ENCODE results near the gene POLR1D.

Gene POLR1D

GRCh38 chr13:27621366-27622101, at the start of gene POLR1D:
TSS of gene POLR1D (plus strand) at chr13:27621892. CDS start at chr13:27621984, 92 bp downstream.
- DNase-seq (ENCODE audit: low spot score) = peak; percentile 82

GRCh38 chr13:27572234-27572901, 49.3 kb upstream of the POLR1D start:
- no peak for DNase-seq (ENCODE audit: low spot score)

GRCh38 chr13:27573265-27573664, 48.4 kb upstream of the POLR1D start:
- DNase-seq (ENCODE audit: low spot score) = no peak

DNA sequence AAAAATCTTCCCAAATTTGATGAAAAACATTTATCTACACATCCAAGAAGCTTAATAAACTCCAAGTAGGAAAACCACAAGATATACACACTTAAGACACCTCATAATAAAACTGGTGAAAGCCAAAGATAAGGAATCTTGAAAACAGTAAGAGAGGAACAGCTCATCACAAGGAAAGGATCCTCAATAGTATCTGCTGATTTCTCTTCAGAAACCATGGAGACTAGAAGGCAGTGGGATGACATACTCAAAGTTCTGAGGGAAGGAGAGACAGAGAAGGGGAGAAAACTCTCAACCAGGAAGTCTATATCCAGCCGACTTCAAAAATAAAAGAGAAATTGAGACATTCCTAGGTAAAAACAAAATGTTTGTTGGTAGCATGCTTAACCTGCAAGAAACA, 47.0 kb upstream of the POLR1D start:
- no peak for DNase-seq (ENCODE audit: low spot score)

- no peak for DNase-seq (ENCODE audit: low spot score)
Measured at GRCh38 chr13:27578121-27579030, 43.3 kb upstream of the POLR1D start.

- no peak for DNase-seq (ENCODE audit: low spot score)
Measured at GRCh38 chr13:27583645-27584044, 38.0 kb upstream of the POLR1D start.

- no peak for DNase-seq (ENCODE audit: low spot score)
Measured at GRCh38 chr13:27587095-27587746, 34.5 kb upstream of the POLR1D start.

- DNase-seq (ENCODE audit: low spot score) = no peak
Measured at GRCh38 chr13:27588405-27588804, 33.3 kb upstream of the POLR1D start.

DNA sequence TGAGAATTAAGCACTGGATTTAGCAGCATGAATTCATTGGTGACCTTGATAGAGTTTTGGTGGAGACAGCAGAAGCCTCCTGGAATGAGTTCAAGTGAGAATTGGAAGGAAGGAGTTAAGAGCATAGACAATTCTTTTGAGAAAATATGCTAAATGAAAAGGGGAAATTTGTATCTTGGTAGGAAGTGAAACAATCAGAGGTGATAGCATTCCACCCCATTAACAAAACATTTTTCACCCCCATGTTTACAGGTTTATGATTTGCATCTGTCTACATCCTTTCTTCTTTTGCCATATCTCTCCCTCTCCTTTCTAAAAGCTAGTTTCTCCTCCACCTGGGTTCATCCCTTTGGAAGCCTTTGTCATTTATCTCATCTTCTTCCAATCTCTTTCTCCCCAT, 28.8 kb upstream of the POLR1D start:
- no peak for DNase-seq (ENCODE audit: low spot score)

- no peak for DNase-seq (ENCODE audit: low spot score)
Measured at GRCh38 chr13:27593267-27593666, 28.4 kb upstream of the POLR1D start.

- no peak for DNase-seq (ENCODE audit: low spot score)
Measured at GRCh38 chr13:27595055-27595811, 26.5 kb upstream of the POLR1D start.

- DNase-seq (ENCODE audit: low spot score) = no peak
Measured at GRCh38 chr13:27599096-27599495, 22.6 kb upstream of the POLR1D start.

- no peak for DNase-seq (ENCODE audit: low spot score)
Measured at GRCh38 chr13:27599845-27600553, 21.7 kb upstream of the POLR1D start.

DNA sequence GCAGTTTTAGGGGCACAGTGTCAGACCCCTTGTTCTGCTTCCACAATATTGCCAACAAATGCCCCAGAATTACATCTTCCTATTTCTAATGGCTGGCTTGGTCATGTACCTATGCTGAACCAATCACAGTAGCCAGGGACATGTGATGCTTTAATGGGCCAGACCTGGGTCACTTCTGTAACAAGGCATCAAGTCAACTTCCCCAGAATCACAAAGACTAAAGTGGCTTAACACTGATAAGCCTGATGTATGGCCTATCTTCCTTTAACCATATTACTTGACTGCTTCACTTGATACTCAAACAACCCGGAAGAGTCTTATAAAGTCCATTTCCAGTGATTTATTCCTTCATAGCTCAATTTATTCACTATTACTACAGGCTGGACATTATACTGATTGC, 21.0 kb upstream of the POLR1D start:
- DNase-seq (ENCODE audit: low spot score) = no peak

GRCh38 chr13:27601208-27601607, 20.5 kb upstream of the POLR1D start:
- no peak for DNase-seq (ENCODE audit: low spot score)

GRCh38 chr13:27601803-27602202, 19.9 kb upstream of the POLR1D start:
- no peak for DNase-seq (ENCODE audit: low spot score)

DNA sequence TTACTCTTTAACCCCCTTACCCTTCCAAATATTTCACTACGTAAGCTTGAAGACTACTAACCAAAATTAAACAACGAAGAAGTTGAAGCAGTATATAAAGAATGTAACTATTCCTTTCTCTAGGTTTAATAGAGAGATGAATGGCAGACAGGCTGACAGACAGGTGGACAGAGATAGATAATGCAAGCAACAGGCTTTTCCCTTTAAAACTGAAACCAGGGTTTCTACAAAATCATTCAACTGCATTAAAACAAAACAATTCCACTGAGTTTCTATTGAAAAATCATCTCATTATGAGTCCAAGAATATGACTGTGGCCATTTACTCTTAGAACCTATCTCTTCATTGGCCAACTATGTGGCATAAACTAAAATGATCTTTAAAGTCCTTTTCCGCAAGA, 16.6 kb upstream of the POLR1D start:
- no peak for DNase-seq (ENCODE audit: low spot score)

DNA sequence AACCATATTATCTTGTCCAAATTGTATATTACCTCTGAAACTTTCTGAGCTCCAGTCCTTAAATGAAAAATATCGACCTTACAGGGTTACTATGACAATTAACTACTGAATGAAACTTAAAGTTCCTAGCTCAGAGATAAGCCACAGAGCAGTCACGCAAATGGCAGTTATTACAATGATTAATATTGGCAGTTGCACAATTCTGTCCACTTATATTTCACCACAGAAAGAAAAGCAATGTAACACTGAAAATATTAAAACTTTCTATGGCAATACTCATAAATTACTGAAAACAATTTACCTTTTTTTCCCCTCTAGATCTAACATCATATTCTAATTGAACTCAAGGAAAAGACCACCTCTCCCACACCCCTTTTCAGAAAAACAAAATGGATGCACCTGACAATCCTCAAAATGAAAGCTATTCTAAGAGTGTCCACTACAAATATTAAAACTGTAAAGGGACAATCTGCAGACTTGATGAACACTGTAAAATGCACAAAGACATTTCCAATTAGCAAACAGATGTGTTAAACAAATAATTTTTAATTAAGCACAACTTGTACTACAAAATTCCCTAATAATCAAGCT, 16.0 kb upstream of the POLR1D start:
- DNase-seq (ENCODE audit: low spot score) = no peak

- DNase-seq (ENCODE audit: low spot score) = no peak
Measured at GRCh38 chr13:27607125-27607524, 14.6 kb upstream of the POLR1D start.

DNA sequence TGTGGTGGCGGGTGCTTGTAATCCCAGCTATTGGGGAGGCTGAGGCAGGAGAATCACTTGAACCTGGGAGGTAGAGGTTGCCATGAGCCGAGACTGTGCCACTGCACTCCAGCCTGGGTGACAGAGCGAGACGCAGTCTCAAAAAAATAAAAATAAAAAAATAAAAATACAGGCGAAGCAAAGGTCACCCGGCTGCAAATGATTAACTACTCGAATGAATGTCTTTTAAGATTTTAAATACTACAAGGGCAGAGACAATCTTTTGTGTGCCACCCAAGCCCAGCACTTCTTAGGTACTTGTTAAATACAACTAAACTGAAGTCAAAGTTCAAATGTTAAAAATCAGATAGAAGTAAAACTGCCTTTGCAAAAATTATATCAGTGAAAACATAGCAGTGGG, 8.1 kb upstream of the POLR1D start:
- DNase-seq (ENCODE audit: low spot score) = no peak
